Stomach (tissue), 9 donors: ENCODE results near the gene HYAL1. TPM values are rescaled to one million over a fixed set of nuclear protein-coding genes. Genes with fewer than 3 reads are reported as not detected.

ENCODE experiments used
- DNase-seq, 2 donors: peaks; one replicate each; pipeline versions ENCODE4 v3.0.0 to v3.0.0-alpha.2; 2013 to 2019
- H3K27ac ChIP-seq, 5 donors: fragments of 200-600 bp in 4 of 5; sonication (generic) in 4 of 5; one replicate each; pipeline ENCODE4 v1.5.1; 2013 to 2019; ENCODE audit warnings: mild to moderate bottlenecking in 1 of 5, moderate library complexity in 1 of 5
- H3K27me3 ChIP-seq, 3 donors: fragments of 200-600 bp; sonication (generic); one replicate each; pipeline ENCODE4 v1.5.1; 2017 to 2019; ENCODE audit warnings: mixed run types in 1 of 3
- H3K36me3 ChIP-seq, 4 donors: fragments of 200-600 bp; sonication (generic); 1 replicate in 3 of 4; 2 replicates in 1 of 4; pipeline ENCODE4 v1.5.1; 2016 to 2019
- H3K4me1 ChIP-seq, 4 donors: fragments of 200-600 bp; sonication (generic); one replicate each; pipeline ENCODE4 v1.5.1; 2016 to 2019
- H3K4me3 ChIP-seq, 4 donors: fragments of 200-600 bp; sonication (generic) in 3 of 4; one replicate each; pipeline ENCODE4 v1.5.1; 2016 to 2019; ENCODE audit warnings: mild to moderate bottlenecking in 1 of 4
- H3K9me3 ChIP-seq, 4 donors: fragments of 200-600 bp; sonication (generic); one replicate each; pipeline ENCODE4 v1.5.1; 2016 to 2019
- CTCF ChIP-seq, 7 experiments: fragments of 450-650 bp in 4 of 7; fragments of 200-600 bp in 3 of 7; sonication (generic) in 3 of 7; IDR thresholded peaks; one replicate each; pipeline ENCODE4 v1.5.1; 2016 to 2019; ENCODE audit warnings: antibody characterized with exemption in 7 of 7, control low read depth in 2 of 7, mild to moderate bottlenecking in 1 of 7
- EP300 ChIP-seq: sonication (generic); formaldehyde crosslinking; IDR thresholded peaks from one replicate; pipeline ENCODE4 v1.6.1; 2017; ENCODE audit warnings: antibody characterized with exemption
- POLR2A ChIP-seq, 4 donors: fragments of 450-650 bp; IDR thresholded peaks; one replicate each; pipeline ENCODE4 v1.6.1; 2016; ENCODE audit warnings: antibody characterized with exemption in 4 of 4, control low read depth in 2 of 4, mild to moderate bottlenecking in 1 of 4, moderate library complexity in 1 of 4
- POLR2AphosphoS5 ChIP-seq, 3 donors: sonication (generic); formaldehyde crosslinking; IDR thresholded peaks; one replicate each; pipeline ENCODE4 v1.6.1; 2016; ENCODE audit warnings: antibody characterized with exemption in 3 of 3
- WGBS, 5 donors: extraction: QIAGEN DNeasy Blood & Tissue Kit in 3 of 5; methylation state at CpG; one replicate each; pipeline versions ENCODE4 v1.1.5 to v1.1.7; 2013 to 2018; 5-methylcytosine and 5-hydroxymethylcytosine counted together
- intact Hi-C: fragments of 100-400 bp; cut with DNase I; formaldehyde crosslinking; loops from one replicate; pipeline ENCODE4 v1.15.1; 2023; ENCODE audit warnings: low total_unique reads
- polyA plus RNA-seq, 3 donors: library from polyadenylated mRNA; stranded (reverse); fragments of 200-250 nt; gene quantifications; one replicate each; pipeline ENCODE4 v1.2.3, GENCODE V29; 2013
- total RNA-seq, 5 donors: library from RNA; depleted of rRNA; stranded (reverse); fragments of >200 nt; gene quantifications; one replicate each; pipeline versions ENCODE4 v1.1.0 to v1.2.3, GENCODE V29; 2014 to 2016
- donor health status: healthy with polysubstance abuse.
- donor health status: Bipolar disorder and iron deficiency.
- donor health status: healthy.

Gene HYAL1
- total and polyA plus RNA-seq, 8 donors = 1.8 to 38.4 (median 6.3) TPM; not detected in 1

- TF ChIP-seq POLR2A (IDR thresholded peaks at IDR 0.05) (no peak), POLR2AphosphoS5 (IDR thresholded peaks at IDR 0.05) (no peak), CTCF (IDR thresholded peaks at IDR 0.05) (no peak), EP300 (no peak)
- Histone ChIP-seq H3K4me3 (peak overlapping the region; percentile 13 to 88 (median 82)), H3K36me3 (peaks cover 12 to 44% (median 40%) of the 10 kb centered on the region in 4 donors), H3K9me3 (no peaks in the 10 kb centered on the region), H3K27ac (peak overlapping the region; percentile 25 to 95 (median 82)), H3K4me1 (peaks cover 66 to 92% (median 86%) of the 10 kb centered on the region in 4 donors), H3K27me3 (no peaks in the 10 kb centered on the region)
- 89 to 92% (median 90%) methylated on average over 15 to 16 of the region's 16 CpGs for WGBS, 5 donors
- intact Hi-C loops = no loop called here
- no peak for DNase-seq
These were observed 16.0 kb upstream of the HYAL1 start for GRCh38 chr3:50319181-50319893.

GRCh38 chr3:50318615-50319014, 15.2 kb upstream of the HYAL1 start:
- intact Hi-C loops = no loop called here
- 72 to 85% (median 75%) methylated on average over 8 to 10 of the region's 10 CpGs for WGBS, 5 donors
- Histone ChIP-seq H3K4me3 (peak overlapping the region in 3 of 4 donors; percentile 13 to 88 (median 82)), H3K9me3 (no peaks in the 10 kb centered on the region), H3K36me3 (peaks cover 12 to 44% (median 40%) of the 10 kb centered on the region in 4 donors), H3K27ac (peak overlapping the region; percentile 71 to 95 (median 82)), H3K4me1 (peaks cover 67 to 92% (median 85%) of the 10 kb centered on the region in 4 donors), H3K27me3 (no peaks in the 10 kb centered on the region)
- TF ChIP-seq POLR2AphosphoS5 (IDR thresholded peaks at IDR 0.05) = no peak
- TF ChIP-seq EP300 = no peak
- TF ChIP-seq CTCF (IDR thresholded peaks at IDR 0.05) = no peak
- TF ChIP-seq POLR2A (IDR thresholded peaks at IDR 0.05) = no peak
- no peak for DNase-seq

GRCh38 chr3:50318163-50318562, 14.8 kb upstream of the HYAL1 start:
- 73 to 83% (median 76%) methylated on average over 7 to 11 of the region's 11 CpGs for WGBS, 5 donors
- TF ChIP-seq POLR2AphosphoS5 (IDR thresholded peaks at IDR 0.05) (no peak), EP300 (no peak), POLR2A (IDR thresholded peaks at IDR 0.05) (no peak), CTCF (IDR thresholded peaks at IDR 0.05) (no peak)
- Histone ChIP-seq H3K4me1 (peaks cover 67 to 88% (median 81%) of the 10 kb centered on the region in 4 donors), H3K9me3 (no peaks in the 10 kb centered on the region), H3K27me3 (no peaks in the 10 kb centered on the region), H3K36me3 (peaks cover 12 to 44% (median 40%) of the 10 kb centered on the region in 4 donors), H3K4me3 (peak overlapping the region in 3 of 4 donors; percentile 13 to 88 (median 82)), H3K27ac (peak overlapping the region; percentile 71 to 95 (median 82))
- no peak for DNase-seq
- intact Hi-C loops = no loop called here

- Histone ChIP-seq H3K4me1 (peaks cover 59 to 79% (median 74%) of the 10 kb centered on the region in 4 donors), H3K36me3 (peaks cover 12 to 44% (median 40%) of the 10 kb centered on the region in 4 donors), H3K4me3 (peak overlapping the region in 1 of 4 donors; percentile 19), H3K27ac (peak overlapping the region; percentile 80 to 95 (median 85)), H3K27me3 (no peaks in the 10 kb centered on the region), H3K9me3 (no peaks in the 10 kb centered on the region)
- intact Hi-C loops = no loop called here
- WGBS, 5 donors = 36 to 57% (median 49%) methylated on average over 5 to 6 of the region's 6 CpGs
- DNase-seq = peak; percentile 70 to 72
- TF ChIP-seq CTCF (IDR thresholded peaks at IDR 0.05) (no peak), POLR2A (IDR thresholded peaks at IDR 0.05) (no peak), POLR2AphosphoS5 (IDR thresholded peaks at IDR 0.05) (no peak), EP300 (no peak)
These were observed 13.9 kb upstream of the HYAL1 start for GRCh38 chr3:50317300-50317699.
